Activated CD4-positive, alpha-beta T cell treated with anti-CD3 and anti-CD28 coated beads, Interleukin-2, amount 50 U/mL, for 4 hours (primary cell): ENCODE results near the gene FLOT1.
A peak's percentile ranks its signal among the peaks of the same experiment; 100 is the strongest.

Experiments used
- DNase-seq, 2 experiments: peaks; one replicate each; pipeline ENCODE4 v3.0.0-alpha.2; 2020

The FLOT1 gene

DNA sequence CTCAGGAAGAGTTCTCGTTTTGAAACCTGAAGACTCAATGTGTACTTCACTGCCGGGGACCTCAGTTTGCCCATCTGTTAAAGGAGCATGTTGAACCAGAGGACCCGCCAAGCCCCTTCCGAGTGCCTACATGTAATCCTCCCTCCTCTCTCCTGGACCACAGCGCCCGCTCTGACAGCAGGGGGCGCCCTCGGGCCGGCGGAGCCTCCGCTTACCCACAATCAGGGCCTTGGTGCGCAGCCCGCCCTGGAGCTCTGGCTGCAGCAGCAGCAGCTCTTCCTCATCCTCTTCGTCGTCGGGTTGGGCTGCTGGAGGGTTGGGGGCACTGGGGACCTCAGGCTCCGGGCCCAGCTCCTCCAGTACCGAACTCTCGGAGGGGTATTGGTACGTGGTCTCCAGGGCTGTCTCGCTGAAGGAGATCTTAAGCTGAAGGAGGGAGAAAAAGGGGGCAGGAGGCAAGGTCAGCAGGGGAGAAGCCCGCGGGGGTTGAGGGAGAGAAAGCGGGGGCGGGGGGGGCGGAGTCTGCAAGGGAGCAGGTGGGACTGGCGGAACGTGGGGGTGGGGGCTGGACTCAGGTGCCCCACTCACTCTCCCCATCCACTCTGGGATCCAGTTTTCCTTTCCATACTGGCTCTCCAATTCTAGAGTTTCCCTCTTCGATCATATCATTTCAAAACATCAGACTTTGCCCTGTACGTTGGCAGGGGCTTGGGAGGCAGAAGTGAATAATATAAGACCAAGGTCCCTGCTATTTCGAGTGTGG lies 63.3 kb downstream of the FLOT1 start:
- peak; percentile 89 to 90 for DNase-seq
